ENCODE results near the gene KIF12.

Gene KIF12

GRCh38 chr9:114081441-114082016 lies 17.6 kb downstream of the KIF12 start:
- Histone ChIP-seq H2AK5ac (ENCODE audit: low read length) (no peak overlapping the region), H2BK12ac (ENCODE audit: low read length) (no peak overlapping the region), H3K4ac (ENCODE audit: low read depth, low read length) (no peak overlapping the region), H3K36me3 (ENCODE audit: control insufficient read depth in 1 of 2, insufficient read depth in 2 of 2, low read length in 2 of 2) (no peaks in the 10 kb centered on the region), H3K9ac (ENCODE audit: low read length) (no peak overlapping the region), H2AFZ (ENCODE audit: insufficient read depth, low read length, poor library complexity) (no peak overlapping the region), H3K27ac (ENCODE audit: low read depth, low read length) (no peak overlapping the region), H2BK5ac (ENCODE audit: low read depth, low read length, poor library complexity) (no peak overlapping the region), H4K8ac (ENCODE audit: low read depth, low read length) (no peak overlapping the region), H3K4me2 (ENCODE audit: low read length) (no peak overlapping the region), H4K12ac (ENCODE audit: low read depth, low read length) (no peak overlapping the region), H3K4me3 (ENCODE audit: low read depth, low read length) (no peak overlapping the region), H2BK120ac (ENCODE audit: insufficient read depth, low read length, poor library complexity) (no peak overlapping the region), H3K14ac (ENCODE audit: low read length) (no peak overlapping the region), H3K23ac (ENCODE audit: low read length) (no peak overlapping the region), H3K9me3 (ENCODE audit: insufficient read depth, low read depth, low read length) (peaks cover 2% of the 10 kb centered on the region), H4K91ac (ENCODE audit: low read depth, low read length) (no peak overlapping the region), H3K79me2 (ENCODE audit: control insufficient read depth, insufficient read depth, low read length, poor library complexity) (no peaks in the 10 kb centered on the region), H3K79me1 (ENCODE audit: low read length) (no peaks in the 10 kb centered on the region), H3K27me3 (ENCODE audit: insufficient read depth, low read length) (no peaks in the 10 kb centered on the region), H3K18ac (ENCODE audit: low read length) (no peak overlapping the region), H3K4me1 (ENCODE audit: control insufficient read depth in 1 of 2, insufficient read depth in 2 of 2, low read length in 2 of 2) (no peaks in the 10 kb centered on the region)
- no peak for DNase-seq
- no CpG with 5 or more reads among the region's 6 CpGs for WGBS (ENCODE audit: extremely low coverage, insufficient coverage, insufficient read length)

- Histone ChIP-seq H3K79me1 (ENCODE audit: low read length) (no peaks in the 10 kb centered on the region), H3K27ac (ENCODE audit: low read depth, low read length) (no peak overlapping the region), H3K4me2 (ENCODE audit: low read length) (no peak overlapping the region), H4K91ac (ENCODE audit: low read depth, low read length) (no peak overlapping the region), H3K79me2 (ENCODE audit: control insufficient read depth, insufficient read depth, low read length, poor library complexity) (no peaks in the 10 kb centered on the region), H3K18ac (ENCODE audit: low read length) (no peak overlapping the region), H3K14ac (ENCODE audit: low read length) (no peak overlapping the region), H2AK5ac (ENCODE audit: low read length) (no peak overlapping the region), H2BK120ac (ENCODE audit: insufficient read depth, low read length, poor library complexity) (no peak overlapping the region), H3K9ac (ENCODE audit: low read length) (no peak overlapping the region), H3K9me3 (ENCODE audit: insufficient read depth, low read depth, low read length) (peaks cover 3% of the 10 kb centered on the region), H2BK12ac (ENCODE audit: low read length) (no peak overlapping the region), H3K36me3 (ENCODE audit: control insufficient read depth in 1 of 2, insufficient read depth in 2 of 2, low read length in 2 of 2) (no peaks in the 10 kb centered on the region), H3K27me3 (ENCODE audit: insufficient read depth, low read length) (no peaks in the 10 kb centered on the region), H3K4me3 (ENCODE audit: low read depth, low read length) (no peak overlapping the region), H3K4me1 (ENCODE audit: control insufficient read depth in 1 of 2, insufficient read depth in 2 of 2, low read length in 2 of 2) (no peaks in the 10 kb centered on the region), H4K8ac (ENCODE audit: low read depth, low read length) (no peak overlapping the region), H4K12ac (ENCODE audit: low read depth, low read length) (no peak overlapping the region), H3K23ac (ENCODE audit: low read length) (no peak overlapping the region), H3K4ac (ENCODE audit: low read depth, low read length) (no peak overlapping the region), H2BK5ac (ENCODE audit: low read depth, low read length, poor library complexity) (no peak overlapping the region), H2AFZ (ENCODE audit: insufficient read depth, low read length, poor library complexity) (no peak overlapping the region)
- WGBS (ENCODE audit: extremely low coverage, insufficient coverage, insufficient read length): no CpG with 5 or more reads among the region's 7 CpGs
- DNase-seq: no peak
Measured at GRCh38 chr9:114080773-114081440, 18.2 kb downstream of the KIF12 start.

GRCh38 chr9:114080195-114080772 lies 18.8 kb downstream of the KIF12 start:
- H3K4me3 ChIP-seq (ENCODE audit: low read depth, low read length): no peak overlapping the region
- no peak overlapping the region for H3K27ac ChIP-seq (ENCODE audit: low read depth, low read length)
- H4K12ac ChIP-seq (ENCODE audit: low read depth, low read length): no peak overlapping the region
- no peak overlapping the region for H3K4ac ChIP-seq (ENCODE audit: low read depth, low read length)
- no peak overlapping the region for H2BK5ac ChIP-seq (ENCODE audit: low read depth, low read length, poor library complexity)
- H3K36me3 ChIP-seq (ENCODE audit: control insufficient read depth in 1 of 2, insufficient read depth in 2 of 2, low read length in 2 of 2): no peaks in the 10 kb centered on the region
- H3K27me3 ChIP-seq (ENCODE audit: insufficient read depth, low read length): no peaks in the 10 kb centered on the region
- H4K91ac ChIP-seq (ENCODE audit: low read depth, low read length): no peak overlapping the region
- no peak overlapping the region for H3K9ac ChIP-seq (ENCODE audit: low read length)
- H3K79me1 ChIP-seq (ENCODE audit: low read length): no peaks in the 10 kb centered on the region
- H3K79me2 ChIP-seq (ENCODE audit: control insufficient read depth, insufficient read depth, low read length, poor library complexity): no peaks in the 10 kb centered on the region
- H3K4me1 ChIP-seq (ENCODE audit: control insufficient read depth in 1 of 2, insufficient read depth in 2 of 2, low read length in 2 of 2): no peaks in the 10 kb centered on the region
- peaks cover 3% of the 10 kb centered on the region for H3K9me3 ChIP-seq (ENCODE audit: insufficient read depth, low read depth, low read length)
- no peak overlapping the region for H2BK120ac ChIP-seq (ENCODE audit: insufficient read depth, low read length, poor library complexity)
- no peak for DNase-seq
- no peak overlapping the region for H3K4me2 ChIP-seq (ENCODE audit: low read length)
- no peak overlapping the region for H2BK12ac ChIP-seq (ENCODE audit: low read length)
- no peak overlapping the region for H3K14ac ChIP-seq (ENCODE audit: low read length)
- no peak overlapping the region for H2AK5ac ChIP-seq (ENCODE audit: low read length)
- no peak overlapping the region for H3K23ac ChIP-seq (ENCODE audit: low read length)
- no peak overlapping the region for H2AFZ ChIP-seq (ENCODE audit: insufficient read depth, low read length, poor library complexity)
- no CpG with 5 or more reads among the region's 5 CpGs for WGBS (ENCODE audit: extremely low coverage, insufficient coverage, insufficient read length)
- H3K18ac ChIP-seq (ENCODE audit: low read length): no peak overlapping the region
- no peak overlapping the region for H4K8ac ChIP-seq (ENCODE audit: low read depth, low read length)

- H2BK120ac ChIP-seq (ENCODE audit: insufficient read depth, low read length, poor library complexity): no peak overlapping the region
- H3K18ac ChIP-seq (ENCODE audit: low read length): no peak overlapping the region
- H3K27me3 ChIP-seq (ENCODE audit: insufficient read depth, low read length): no peaks in the 10 kb centered on the region
- no peak overlapping the region for H3K27ac ChIP-seq (ENCODE audit: low read depth, low read length)
- H2AFZ ChIP-seq (ENCODE audit: insufficient read depth, low read length, poor library complexity): no peak overlapping the region
- WGBS (ENCODE audit: extremely low coverage, insufficient coverage, insufficient read length): no CpG with 5 or more reads among the region's 7 CpGs
- H3K23ac ChIP-seq (ENCODE audit: low read length): no peak overlapping the region
- H3K14ac ChIP-seq (ENCODE audit: low read length): no peak overlapping the region
- H2AK5ac ChIP-seq (ENCODE audit: low read length): no peak overlapping the region
- no peaks in the 10 kb centered on the region for H3K79me1 ChIP-seq (ENCODE audit: low read length)
- no peak overlapping the region for H3K4me3 ChIP-seq (ENCODE audit: low read depth, low read length)
- H4K8ac ChIP-seq (ENCODE audit: low read depth, low read length): no peak overlapping the region
- no peak overlapping the region for H4K91ac ChIP-seq (ENCODE audit: low read depth, low read length)
- no peak for DNase-seq
- no peak overlapping the region for H3K4ac ChIP-seq (ENCODE audit: low read depth, low read length)
- no peak overlapping the region for H3K9ac ChIP-seq (ENCODE audit: low read length)
- H3K79me2 ChIP-seq (ENCODE audit: control insufficient read depth, insufficient read depth, low read length, poor library complexity): no peaks in the 10 kb centered on the region
- H3K4me1 ChIP-seq (ENCODE audit: control insufficient read depth in 1 of 2, insufficient read depth in 2 of 2, low read length in 2 of 2): no peaks in the 10 kb centered on the region
- H3K9me3 ChIP-seq (ENCODE audit: insufficient read depth, low read depth, low read length): peaks cover 3% of the 10 kb centered on the region
- no peak overlapping the region for H2BK5ac ChIP-seq (ENCODE audit: low read depth, low read length, poor library complexity)
- no peak overlapping the region for H4K12ac ChIP-seq (ENCODE audit: low read depth, low read length)
- H3K4me2 ChIP-seq (ENCODE audit: low read length): no peak overlapping the region
- H3K36me3 ChIP-seq (ENCODE audit: control insufficient read depth in 1 of 2, insufficient read depth in 2 of 2, low read length in 2 of 2): no peaks in the 10 kb centered on the region
- no peak overlapping the region for H2BK12ac ChIP-seq (ENCODE audit: low read length)
Measured at GRCh38 chr9:114078781-114079156, 20.3 kb downstream of the KIF12 start.
